Raji (cell line): ENCODE results near the gene CUZD1.

Source experiments
- POLR2A ChIP-seq: IDR thresholded peaks from 2 replicates; pipeline ENCODE4 v1.6.1; 2011; ENCODE audit warnings: low read depth, low read length, control low read depth; ENCODE audit not compliant: insufficient read depth

The CUZD1 gene

DNA sequence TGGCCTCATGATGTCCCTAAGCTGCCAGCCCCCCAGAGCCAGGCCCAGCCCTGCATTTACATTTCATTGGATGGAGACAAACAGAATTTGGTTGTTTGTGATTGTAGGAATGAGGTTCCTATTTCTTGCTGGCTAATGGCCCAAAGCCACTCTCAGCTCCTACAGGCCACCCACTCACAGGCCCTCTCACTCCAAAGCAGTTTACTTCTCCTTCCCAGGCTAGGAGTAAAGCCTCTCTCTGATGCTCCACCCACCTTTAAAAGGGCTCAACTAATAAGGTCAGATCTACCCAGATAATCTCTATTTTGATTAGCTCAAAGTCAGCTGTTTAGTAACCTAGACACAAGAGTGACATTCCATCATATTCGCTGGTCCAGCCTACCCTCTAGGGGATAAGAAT lies 11.2 kb upstream of the CUZD1 start:
- TF ChIP-seq POLR2A = no peak

DNA sequence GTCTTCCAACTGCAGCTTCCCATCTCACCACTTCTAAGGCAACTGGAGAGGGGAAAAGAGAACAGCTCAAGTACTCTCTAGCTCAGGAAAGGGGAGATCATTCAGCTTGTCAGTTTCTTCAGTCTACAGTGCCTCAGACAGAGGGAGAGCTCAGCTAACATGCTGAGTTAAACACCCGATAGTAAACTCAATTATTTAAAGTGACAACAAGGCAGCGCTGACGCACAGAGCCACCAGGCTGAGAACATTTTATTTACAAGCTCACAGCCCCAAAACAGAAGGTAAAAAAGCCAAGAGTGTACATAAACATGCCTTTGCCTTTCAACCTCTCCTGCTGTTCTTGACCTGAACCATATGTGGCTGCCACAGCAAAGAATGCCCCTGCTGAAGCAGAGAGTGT lies 10.1 kb upstream of the CUZD1 start:
- TF ChIP-seq POLR2A = no peak

DNA sequence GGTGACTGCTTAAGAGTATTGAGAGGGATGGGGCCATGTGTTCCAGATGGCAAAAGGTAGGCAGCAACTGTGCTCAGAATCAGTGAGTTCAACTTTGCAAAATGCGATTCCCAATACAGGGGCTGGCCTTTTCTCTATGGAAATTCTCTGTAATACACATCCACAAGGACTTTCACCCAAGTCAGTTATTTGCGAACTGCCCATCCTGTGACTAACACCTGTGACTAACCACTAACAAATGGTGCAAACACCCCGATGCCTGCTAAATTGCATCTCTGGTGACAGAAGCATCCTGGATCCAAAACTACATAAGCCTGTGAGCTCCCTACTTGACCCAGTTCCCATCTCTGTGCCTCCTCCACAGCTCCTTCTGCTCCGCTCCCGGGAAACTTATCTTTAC lies 9.0 kb upstream of the CUZD1 start:
- TF ChIP-seq POLR2A = no peak

DNA sequence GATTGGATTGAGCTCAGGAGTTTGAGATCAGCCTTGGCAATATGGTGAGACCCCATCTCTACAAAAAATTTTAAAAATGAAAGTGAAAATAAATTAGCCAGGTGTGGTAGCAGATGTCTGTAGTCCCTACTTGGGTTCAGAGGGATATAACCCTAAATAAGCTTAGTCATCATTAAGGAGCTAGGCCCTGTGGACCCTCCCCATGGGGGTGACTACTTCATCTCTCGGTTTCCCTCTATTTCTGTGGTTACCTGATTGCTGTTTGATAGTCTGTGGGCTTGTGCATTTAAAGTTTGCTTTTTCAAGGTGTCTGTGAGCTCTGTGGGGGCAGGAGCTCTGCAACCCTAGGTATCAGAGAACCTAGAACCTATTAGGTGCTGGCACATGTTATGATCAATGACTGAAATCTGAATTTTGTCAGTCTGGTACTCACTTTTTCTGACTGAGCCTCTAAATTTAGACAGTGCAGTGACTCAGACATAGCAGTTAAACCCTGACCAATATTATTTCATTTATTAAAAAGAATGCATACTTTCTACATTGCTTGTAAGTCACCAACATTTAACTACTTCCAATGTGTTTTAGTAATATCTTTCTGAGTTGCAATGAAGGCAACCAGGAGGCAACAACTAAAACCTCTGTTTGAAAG lies 8.1 kb upstream of the CUZD1 start:
- TF ChIP-seq POLR2A = no peak

DNA sequence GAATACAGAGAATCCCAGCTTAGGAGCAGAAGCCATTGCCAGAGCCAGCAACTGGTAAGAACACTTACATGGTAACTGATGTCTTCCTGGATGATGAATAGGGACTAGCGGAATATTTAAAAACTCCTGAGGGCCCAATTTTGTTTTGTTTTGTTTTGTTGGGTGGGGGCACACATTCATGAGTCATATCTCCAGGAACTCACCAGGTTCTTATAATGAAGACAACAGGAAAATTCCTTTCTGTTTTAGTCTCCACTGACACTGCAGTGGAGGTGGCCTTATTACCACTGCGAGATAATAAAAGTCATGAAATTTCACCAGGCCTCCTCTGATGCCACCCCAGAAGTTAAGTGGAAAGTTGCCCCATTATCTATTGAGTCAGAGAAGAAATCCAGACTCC lies 6.6 kb upstream of the CUZD1 start:
- TF ChIP-seq POLR2A = no peak

DNA sequence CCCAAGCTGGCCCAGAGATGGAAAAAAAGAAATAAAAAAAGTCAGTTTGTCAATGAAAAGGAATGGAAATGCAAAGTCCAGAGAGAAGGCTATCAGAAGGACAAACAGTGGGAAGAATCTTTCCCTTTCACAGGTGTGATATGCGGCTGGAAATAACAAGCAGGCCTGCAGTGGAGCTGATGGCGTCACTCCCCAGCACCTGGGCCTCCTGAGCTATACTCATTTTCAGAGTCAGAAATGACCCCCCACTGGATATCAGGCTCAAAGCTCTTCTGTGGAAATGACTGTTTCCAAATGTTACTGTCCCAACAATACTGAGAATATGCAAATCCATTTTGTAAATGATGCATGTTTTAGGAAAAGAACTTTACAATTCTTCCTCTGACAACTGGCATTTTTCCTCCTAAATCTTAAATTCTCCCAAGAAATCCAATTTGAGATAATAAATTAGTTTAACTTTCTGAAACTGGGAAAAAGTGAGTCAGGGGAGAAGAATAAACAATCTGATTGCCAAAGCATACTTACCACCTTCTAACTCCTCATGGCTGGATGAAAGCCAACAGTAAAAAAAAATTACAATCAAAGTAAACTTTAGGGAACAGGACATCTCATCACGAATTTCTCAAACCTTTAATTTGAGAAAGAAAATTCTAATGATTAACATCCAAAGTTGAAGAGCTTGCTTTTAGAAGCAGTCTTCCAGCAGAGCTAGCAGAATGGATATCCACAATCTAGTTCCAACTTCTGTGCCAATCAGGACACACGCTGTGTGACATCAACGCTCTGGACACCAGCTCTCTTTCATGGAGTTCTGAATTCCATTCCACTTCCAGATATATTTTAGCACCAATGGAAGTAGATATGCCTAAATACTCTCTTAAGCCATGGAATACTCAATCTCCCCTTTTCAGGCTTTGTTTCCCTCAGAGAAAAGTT lies 5.3 kb upstream of the CUZD1 start:
- no peak for TF ChIP-seq POLR2A

DNA sequence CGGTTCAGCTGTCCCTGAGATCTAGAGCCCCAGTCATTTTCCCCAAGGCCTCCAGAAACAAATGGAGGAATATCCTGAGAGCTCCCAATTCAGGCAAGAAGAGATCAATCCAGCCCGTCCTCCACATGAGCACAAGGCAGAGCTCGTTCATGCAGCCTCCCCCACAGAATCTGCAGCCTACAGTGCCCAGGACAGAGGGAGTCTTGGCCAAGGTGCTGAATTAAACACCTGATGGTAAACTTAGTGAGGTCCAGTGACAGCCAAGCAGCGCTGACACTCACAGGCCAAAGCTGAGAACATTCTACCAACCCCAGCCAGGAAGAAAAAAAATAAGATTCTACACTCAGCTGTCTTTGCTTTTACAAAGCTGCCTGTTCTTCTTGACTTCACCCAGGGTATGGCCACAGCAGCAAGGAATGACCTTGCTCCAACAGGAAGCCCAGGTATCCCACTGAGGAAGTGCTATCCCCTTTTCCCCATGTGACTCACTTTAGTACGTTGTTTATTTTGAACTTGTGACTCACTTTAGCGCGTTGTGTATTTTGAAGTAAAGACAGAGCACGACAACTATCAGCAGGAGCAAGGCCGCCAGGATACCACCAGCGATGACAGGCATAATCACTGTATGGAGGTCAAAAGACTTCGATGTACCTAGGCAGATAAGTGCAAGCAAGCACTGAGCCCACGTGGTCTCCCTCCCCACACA lies 4.4 kb upstream of the CUZD1 start:
- no peak for TF ChIP-seq POLR2A

DNA sequence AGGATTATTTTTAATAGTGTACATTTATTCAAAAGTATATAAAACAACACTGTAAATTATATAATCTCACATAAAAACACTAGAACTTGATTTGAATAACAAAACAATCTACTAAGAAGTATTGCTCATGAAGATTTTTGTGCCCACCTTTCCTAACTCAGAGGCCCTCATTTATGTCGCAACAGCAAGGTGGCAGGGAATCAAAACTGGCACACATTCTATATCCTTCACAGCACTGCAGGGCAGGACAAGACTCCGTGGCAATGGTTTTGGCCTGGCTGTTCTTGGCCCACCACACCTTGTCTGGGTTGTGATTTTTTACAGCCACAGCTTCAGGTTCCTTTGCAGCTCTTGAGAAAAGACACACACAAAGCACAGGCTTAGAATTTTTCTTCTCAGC lies 3.4 kb upstream of the CUZD1 start:
- TF ChIP-seq POLR2A = no peak

DNA sequence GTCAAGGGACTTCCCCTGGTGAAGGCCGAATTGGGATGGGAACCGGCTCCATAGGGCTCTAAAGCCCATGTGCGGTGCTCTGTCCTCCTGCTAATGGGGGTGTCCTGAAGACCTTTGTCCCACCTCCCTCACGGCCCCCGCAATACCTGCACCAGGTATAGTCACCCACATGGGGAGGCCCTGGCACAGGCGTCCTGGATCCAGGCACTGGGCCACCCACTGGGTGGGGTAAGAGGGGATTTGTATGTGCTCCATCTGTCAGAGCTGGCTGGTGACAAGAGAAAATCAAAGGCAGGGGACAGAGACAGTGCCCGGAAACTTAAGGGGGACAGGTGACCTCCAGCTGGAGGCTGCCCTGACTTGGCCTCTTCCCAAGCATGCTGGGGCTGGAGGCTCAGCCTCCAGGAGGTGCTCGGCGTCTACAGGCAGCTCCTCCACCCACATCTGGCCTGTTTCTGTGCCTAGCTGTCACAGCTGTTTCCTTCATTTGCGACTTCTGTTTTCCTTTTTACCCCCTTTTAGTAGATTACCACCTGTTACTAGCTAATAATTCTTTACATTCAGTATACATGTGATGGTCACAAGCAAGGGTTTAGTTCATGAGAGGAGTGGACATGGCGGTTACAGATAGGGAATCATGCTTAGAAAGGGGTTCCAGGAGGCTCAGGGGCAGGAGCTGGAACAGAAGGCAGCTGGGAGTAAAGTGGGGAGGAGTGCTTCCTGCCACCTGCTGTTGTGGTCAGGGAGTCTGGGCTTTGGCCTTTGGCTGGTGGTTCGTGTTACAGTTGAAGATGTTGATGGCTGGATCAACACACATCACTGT lies 2.3 kb upstream of the CUZD1 start:
- no peak for TF ChIP-seq POLR2A

DNA sequence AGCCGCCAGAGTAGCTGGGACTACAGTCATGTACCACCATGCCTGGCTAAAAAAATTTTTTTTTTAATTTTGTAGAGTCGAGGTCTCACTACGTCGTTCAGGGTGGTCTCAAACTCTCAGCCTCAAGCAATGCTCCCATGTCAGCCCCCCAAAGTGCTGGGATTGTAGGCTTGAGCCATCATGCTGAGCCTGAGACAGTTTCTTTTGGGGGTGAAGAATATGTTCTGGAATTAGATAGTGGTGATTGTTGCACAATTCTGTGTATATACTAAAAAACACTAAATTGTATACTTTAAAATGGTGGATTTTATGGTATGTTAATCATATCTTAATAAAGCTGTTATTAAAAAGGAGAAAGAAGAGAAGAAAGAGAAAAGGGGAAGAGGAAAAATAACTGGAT lies 1.5 kb downstream of the CUZD1 start:
- TF ChIP-seq POLR2A = no peak

DNA sequence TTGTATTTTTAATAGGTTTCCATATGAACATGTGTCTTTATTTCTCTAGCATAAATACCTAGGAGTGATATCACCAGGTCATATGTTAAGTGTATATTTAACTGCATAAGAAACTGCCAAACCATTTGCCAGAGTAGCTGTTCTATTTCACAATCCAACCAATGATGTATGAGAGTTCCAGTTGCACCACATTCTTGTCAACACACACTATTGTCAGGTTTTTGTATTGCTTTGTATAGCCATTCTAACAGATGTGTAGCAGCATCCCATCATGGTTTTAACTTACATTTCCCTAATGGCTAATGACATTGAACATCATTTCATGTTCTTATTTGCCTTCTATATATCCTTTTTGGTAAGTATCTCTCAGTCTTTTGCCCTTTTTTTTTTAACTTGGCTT lies 4.1 kb downstream of the CUZD1 start:
- TF ChIP-seq POLR2A = no peak

DNA sequence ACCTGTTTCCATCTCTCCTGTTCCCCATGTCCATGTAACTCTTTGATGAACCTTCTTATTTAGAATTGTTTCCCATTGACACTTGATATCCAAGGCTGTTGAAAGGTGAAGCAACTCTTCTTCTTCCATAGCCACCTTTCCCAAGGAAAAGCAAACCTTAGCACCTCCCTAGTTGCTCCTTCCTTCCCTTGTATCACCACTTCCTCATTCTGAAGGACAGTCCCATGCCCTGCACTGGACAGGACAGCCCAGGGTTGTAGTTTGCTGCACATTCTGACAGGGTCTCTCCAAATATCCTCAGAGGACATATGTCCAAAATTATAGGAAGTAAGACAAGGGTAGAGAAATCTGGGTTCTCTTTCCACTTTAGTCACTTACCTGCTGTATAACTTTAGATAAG lies 6.2 kb downstream of the CUZD1 start:
- no peak for TF ChIP-seq POLR2A

DNA sequence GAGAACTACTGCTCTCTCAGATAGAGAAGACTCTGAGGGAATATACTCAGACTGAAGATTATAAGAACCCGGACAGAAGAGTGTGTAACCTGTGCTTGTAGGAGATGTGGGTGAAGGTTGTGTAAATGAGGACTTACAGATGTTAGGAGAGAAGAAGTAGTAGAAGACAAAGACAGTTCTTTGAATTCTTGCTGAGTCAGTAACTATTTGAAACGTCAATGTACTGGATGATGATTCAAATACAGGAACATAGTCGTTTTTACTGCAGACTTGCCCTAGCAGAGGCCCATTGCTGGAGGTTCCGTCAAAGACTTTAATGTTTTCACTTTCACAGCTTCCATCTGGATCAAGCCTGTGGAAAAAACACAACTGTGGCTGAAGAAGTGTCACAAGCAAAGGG lies 6.8 kb downstream of the CUZD1 start:
- TF ChIP-seq POLR2A = no peak

DNA sequence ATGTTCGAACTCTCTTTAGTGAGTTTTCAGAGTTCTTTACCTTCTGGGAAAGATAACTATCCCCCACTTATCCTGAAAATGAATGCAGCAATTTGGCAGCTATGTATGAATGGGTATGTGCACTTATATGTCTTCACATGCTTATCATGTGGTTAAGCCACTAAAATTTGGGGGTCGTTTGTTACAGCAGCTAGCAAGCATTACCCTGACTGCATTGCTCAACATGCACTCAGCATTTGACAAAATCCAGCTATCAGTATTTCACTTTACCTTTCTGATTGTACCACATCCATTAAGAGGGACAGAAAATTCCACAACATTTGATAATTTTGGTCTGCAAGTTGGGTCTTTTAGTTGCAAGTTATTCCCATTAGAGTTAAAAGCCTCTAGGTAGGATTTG lies 9.7 kb downstream of the CUZD1 start:
- TF ChIP-seq POLR2A = no peak

DNA sequence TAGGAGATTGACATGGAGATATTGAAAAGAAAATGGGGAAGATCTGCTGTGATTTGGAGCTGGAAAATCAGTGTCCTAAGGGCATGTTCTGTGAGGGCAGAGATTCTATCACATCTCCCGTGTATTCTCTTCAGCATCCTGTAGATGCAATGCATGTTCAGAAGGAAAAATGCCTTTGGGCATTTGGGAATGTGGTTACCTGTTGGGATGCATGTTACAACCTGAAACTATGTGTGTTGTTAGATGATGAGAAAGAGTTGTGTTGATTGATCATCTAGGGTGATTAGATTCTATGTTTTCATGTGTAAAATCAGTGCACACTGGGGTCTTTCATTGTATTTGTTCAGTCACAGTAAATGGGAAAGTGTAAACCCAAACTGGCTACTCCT lies 14.7 kb downstream of the CUZD1 start:
- no peak for TF ChIP-seq POLR2A
